Measurements from ENCODE around the gene TTLL11.

DNA sequence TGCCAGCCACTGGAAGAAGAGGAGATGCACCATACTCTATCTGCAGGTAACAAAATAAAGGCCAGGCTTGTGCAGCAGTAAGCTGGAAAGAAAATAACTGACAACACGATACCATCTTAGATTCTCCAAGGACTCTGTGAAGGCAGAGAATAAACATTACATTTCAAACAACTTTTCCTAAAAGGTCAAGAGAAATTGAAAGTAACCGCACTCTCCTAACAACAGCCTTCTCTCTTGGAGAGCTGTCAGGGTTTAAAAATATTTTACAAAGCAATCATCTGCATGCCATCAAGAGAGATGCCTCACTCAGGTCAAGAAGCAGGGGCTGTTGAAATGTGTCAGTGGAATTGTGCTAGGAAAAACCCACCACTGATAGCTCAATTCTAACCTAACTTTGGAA, 13.5 kb upstream of the TTLL11 start:
- TF ChIP-seq POLR2AphosphoS5 (IDR thresholded peaks at IDR 0.05) = no peak
- TF ChIP-seq, protein P1, sequence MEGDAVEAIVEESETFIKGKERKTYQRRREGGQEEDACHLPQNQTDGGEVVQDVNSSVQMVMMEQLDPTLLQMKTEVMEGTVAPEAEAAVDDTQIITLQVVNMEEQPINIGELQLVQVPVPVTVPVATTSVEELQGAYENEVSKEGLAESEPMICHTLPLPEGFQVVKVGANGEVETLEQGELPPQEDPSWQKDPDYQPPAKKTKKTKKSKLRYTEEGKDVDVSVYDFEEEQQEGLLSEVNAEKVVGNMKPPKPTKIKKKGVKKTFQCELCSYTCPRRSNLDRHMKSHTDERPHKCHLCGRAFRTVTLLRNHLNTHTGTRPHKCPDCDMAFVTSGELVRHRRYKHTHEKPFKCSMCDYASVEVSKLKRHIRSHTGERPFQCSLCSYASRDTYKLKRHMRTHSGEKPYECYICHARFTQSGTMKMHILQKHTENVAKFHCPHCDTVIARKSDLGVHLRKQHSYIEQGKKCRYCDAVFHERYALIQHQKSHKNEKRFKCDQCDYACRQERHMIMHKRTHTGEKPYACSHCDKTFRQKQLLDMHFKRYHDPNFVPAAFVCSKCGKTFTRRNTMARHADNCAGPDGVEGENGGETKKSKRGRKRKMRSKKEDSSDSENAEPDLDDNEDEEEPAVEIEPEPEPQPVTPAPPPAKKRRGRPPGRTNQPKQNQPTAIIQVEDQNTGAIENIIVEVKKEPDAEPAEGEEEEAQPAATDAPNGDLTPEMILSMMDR (IDR thresholded peaks at IDR 0.05) = no peak
- no peak for TF ChIP-seq POLR2A (IDR thresholded peaks at IDR 0.05; ENCODE audit: low read depth)

Data from esophagus muscularis mucosa (tissue), 3 donors.